Measurements from ENCODE around the gene TNIK.

TNIK gene

GRCh38 chr3:171345107-171345843 is 114.9 kb downstream of the TNIK start:
- no peak overlapping the region for H3K4me3 ChIP-seq (ENCODE audit: low read length)
- H3K36me3 ChIP-seq (replicated peaks; ENCODE audit: low read depth, low read length): peaks cover 22% of the 10 kb centered on the region
- 0 out of 2 replicates have a peak, but pooled peaks cover 7% of the 10 kb centered on the region for H3K9me3 ChIP-seq (ENCODE audit: insufficient read depth, low read length)
- H2AFZ ChIP-seq (ENCODE audit: low read depth, low read length): no peak overlapping the region
- no peak overlapping the region for H3K4me2 ChIP-seq (ENCODE audit: low read length)
- H3K27me3 ChIP-seq (ENCODE audit: low read depth, low read length): no peaks in the 10 kb centered on the region
- no peak overlapping the region for H3K27ac ChIP-seq (ENCODE audit: low read length)
- peaks cover 57% of the 10 kb centered on the region for H3K79me2 ChIP-seq (ENCODE audit: low read length)
- H3K9ac ChIP-seq (ENCODE audit: low read length): no peak overlapping the region
- no peak for TF ChIP-seq CTCF (IDR thresholded peaks at IDR 0.05; ENCODE audit: low read depth, low read length)
- TF ChIP-seq EZH2phosphoT487 (IDR thresholded peaks at IDR 0.05; ENCODE audit: low read depth): no peak
- H4K20me1 ChIP-seq (ENCODE audit: insufficient read depth, low read length): peaks cover 4% of the 10 kb centered on the region; the same call in 1 of the 2 replicates
- H3K4me1 ChIP-seq (ENCODE audit: low read length): peaks cover 45% of the 10 kb centered on the region

- H2AFZ ChIP-seq (ENCODE audit: low read depth, low read length): no peak overlapping the region
- H3K27me3 ChIP-seq (ENCODE audit: low read depth, low read length): no peaks in the 10 kb centered on the region
- no peak for TF ChIP-seq CTCF (IDR thresholded peaks at IDR 0.05; ENCODE audit: low read depth, low read length)
- TF ChIP-seq EZH2phosphoT487 (IDR thresholded peaks at IDR 0.05; ENCODE audit: low read depth): no peak
- H3K36me3 ChIP-seq (replicated peaks; ENCODE audit: low read depth, low read length): peaks cover 22% of the 10 kb centered on the region
- 0 out of 2 replicates have a peak, but pooled peaks cover 7% of the 10 kb centered on the region for H3K9me3 ChIP-seq (ENCODE audit: insufficient read depth, low read length)
- peaks cover 43% of the 10 kb centered on the region for H3K79me2 ChIP-seq (ENCODE audit: low read length)
- no peak overlapping the region for H3K9ac ChIP-seq (ENCODE audit: low read length)
- H4K20me1 ChIP-seq (ENCODE audit: insufficient read depth, low read length): peaks cover 4% of the 10 kb centered on the region; the same call in 1 of the 2 replicates
- peaks cover 30% of the 10 kb centered on the region for H3K4me1 ChIP-seq (ENCODE audit: low read length)
- H3K4me3 ChIP-seq (ENCODE audit: low read length): no peak overlapping the region
- no peak overlapping the region for H3K4me2 ChIP-seq (ENCODE audit: low read length)
- no peak overlapping the region for H3K27ac ChIP-seq (ENCODE audit: low read length)
These were observed 116.5 kb downstream of the TNIK start for GRCh38 chr3:171343693-171344092.

- Histone ChIP-seq H3K36me3 (replicated peaks; ENCODE audit: low read depth, low read length) (peaks cover 22% of the 10 kb centered on the region), H3K9me3 (ENCODE audit: insufficient read depth, low read length) (0 out of 2 replicates have a peak, but pooled peaks cover 7% of the 10 kb centered on the region), H3K27me3 (ENCODE audit: low read depth, low read length) (no peaks in the 10 kb centered on the region), H2AFZ (ENCODE audit: low read depth, low read length) (no peak overlapping the region), H3K4me1 (ENCODE audit: low read length) (peaks cover 22% of the 10 kb centered on the region), H3K79me2 (ENCODE audit: low read length) (peaks cover 39% of the 10 kb centered on the region), H3K4me3 (ENCODE audit: low read length) (no peak overlapping the region), H3K27ac (ENCODE audit: low read length) (no peak overlapping the region), H3K4me2 (ENCODE audit: low read length) (no peak overlapping the region), H4K20me1 (ENCODE audit: insufficient read depth, low read length) (peaks cover 4% of the 10 kb centered on the region; the same call in 1 of the 2 replicates), H3K9ac (ENCODE audit: low read length) (no peak overlapping the region)
- TF ChIP-seq CTCF (IDR thresholded peaks at IDR 0.05; ENCODE audit: low read depth, low read length): no peak
- no peak for TF ChIP-seq EZH2phosphoT487 (IDR thresholded peaks at IDR 0.05; ENCODE audit: low read depth)
These were observed 117.3 kb downstream of the TNIK start for GRCh38 chr3:171342783-171343420.

- H3K4me2 ChIP-seq (ENCODE audit: low read length): no peak overlapping the region
- no peak overlapping the region for H3K27ac ChIP-seq (ENCODE audit: low read length)
- no peak overlapping the region for H3K9ac ChIP-seq (ENCODE audit: low read length)
- no peak overlapping the region for H3K4me3 ChIP-seq (ENCODE audit: low read length)
- 0 out of 2 replicates have a peak, but pooled peaks cover 7% of the 10 kb centered on the region for H3K9me3 ChIP-seq (ENCODE audit: insufficient read depth, low read length)
- peaks cover 32% of the 10 kb centered on the region for H3K79me2 ChIP-seq (ENCODE audit: low read length)
- no peak overlapping the region for H2AFZ ChIP-seq (ENCODE audit: low read depth, low read length)
- H3K4me1 ChIP-seq (ENCODE audit: low read length): peaks cover 15% of the 10 kb centered on the region
- no peaks in the 10 kb centered on the region for H3K27me3 ChIP-seq (ENCODE audit: low read depth, low read length)
- H4K20me1 ChIP-seq (ENCODE audit: insufficient read depth, low read length): peaks cover 4% of the 10 kb centered on the region; the same call in 1 of the 2 replicates
- TF ChIP-seq EZH2phosphoT487 (IDR thresholded peaks at IDR 0.05; ENCODE audit: low read depth) (no peak), CTCF (IDR thresholded peaks at IDR 0.05; ENCODE audit: low read depth, low read length) (no peak)
- peaks cover 22% of the 10 kb centered on the region for H3K36me3 ChIP-seq (replicated peaks; ENCODE audit: low read depth, low read length)
These were observed 118.0 kb downstream of the TNIK start for GRCh38 chr3:171342200-171342599.
